Activated CD8-positive, alpha-beta T cell treated with anti-CD3 and anti-CD28 coated beads for 36 hours (primary cell): ENCODE data around the gene WBP11. TPM values are rescaled to one million over a fixed set of nuclear protein-coding genes. Genes with fewer than 3 reads are reported as not detected.

Source experiments
- ATAC-seq: fragments of 200-7000 bp; cut with Tn5 transposase; one replicate; pipeline ENCODE4 v1.10.0; 2021; ENCODE audit warnings: mild to moderate bottlenecking, moderate library complexity
- CTCF ChIA-PET: fragments of 350-600 bp; sonication (Branson Sonifier 250); formaldehyde crosslinking; loops from one replicate; lab custom pipeline; 2021; ENCODE audit warnings: antibody characterized with exemption; lab: Charles Lee
- POLR2A ChIA-PET: fragments of 350-600 bp; sonication (Branson Sonifier 250); formaldehyde crosslinking; loops from one replicate; lab custom pipeline; 2021; ENCODE audit warnings: antibody characterized with exemption; lab: Charles Lee
- DNase-seq: peaks from one replicate; pipeline ENCODE4 v3.0.0-alpha.2; 2020
- H3K27ac Mint-ChIP-seq: one replicate; pipeline ENCODE4 v1.8.0; 2021; ENCODE audit warnings: mild to moderate bottlenecking, mixed read lengths
- H3K27me3 Mint-ChIP-seq: one replicate; pipeline ENCODE4 v1.8.0; 2021; ENCODE audit warnings: mixed read lengths
- H3K36me3 Mint-ChIP-seq: one replicate; pipeline ENCODE4 v1.8.0; 2021; ENCODE audit warnings: low read depth, mixed read lengths
- H3K4me1 Mint-ChIP-seq: one replicate; pipeline ENCODE4 v1.8.0; 2021; ENCODE audit warnings: low read depth, mixed read lengths
- H3K4me3 Mint-ChIP-seq: one replicate; pipeline ENCODE4 v1.8.0; 2021; ENCODE audit warnings: mild to moderate bottlenecking, moderate library complexity, mixed read lengths
- H3K9me3 Mint-ChIP-seq: one replicate; pipeline ENCODE4 v1.8.0; 2021; ENCODE audit warnings: mixed read lengths
- intact Hi-C: fragments of 100-400 bp; cut with micrococcal nuclease; formaldehyde crosslinking; loops from one replicate; pipeline ENCODE4 v1.10.0; 2022
- total RNA-seq, 2 experiments: library from RNA; stranded (reverse); gene quantifications; one replicate each; pipeline ENCODE4 v1.2.3, GENCODE V29; 2021
- TF ChIP-seq, protein P1 (sequence below): fragments of 200-600 bp; IDR thresholded peaks from one replicate; pipeline ENCODE4 v1.8.0; 2022; ENCODE audit warnings: antibody characterized with exemption, mild to moderate bottlenecking

The WBP11 gene
- 100 to 1,000 TPM; 123 to 130 TPM for total RNA-seq

DNA sequence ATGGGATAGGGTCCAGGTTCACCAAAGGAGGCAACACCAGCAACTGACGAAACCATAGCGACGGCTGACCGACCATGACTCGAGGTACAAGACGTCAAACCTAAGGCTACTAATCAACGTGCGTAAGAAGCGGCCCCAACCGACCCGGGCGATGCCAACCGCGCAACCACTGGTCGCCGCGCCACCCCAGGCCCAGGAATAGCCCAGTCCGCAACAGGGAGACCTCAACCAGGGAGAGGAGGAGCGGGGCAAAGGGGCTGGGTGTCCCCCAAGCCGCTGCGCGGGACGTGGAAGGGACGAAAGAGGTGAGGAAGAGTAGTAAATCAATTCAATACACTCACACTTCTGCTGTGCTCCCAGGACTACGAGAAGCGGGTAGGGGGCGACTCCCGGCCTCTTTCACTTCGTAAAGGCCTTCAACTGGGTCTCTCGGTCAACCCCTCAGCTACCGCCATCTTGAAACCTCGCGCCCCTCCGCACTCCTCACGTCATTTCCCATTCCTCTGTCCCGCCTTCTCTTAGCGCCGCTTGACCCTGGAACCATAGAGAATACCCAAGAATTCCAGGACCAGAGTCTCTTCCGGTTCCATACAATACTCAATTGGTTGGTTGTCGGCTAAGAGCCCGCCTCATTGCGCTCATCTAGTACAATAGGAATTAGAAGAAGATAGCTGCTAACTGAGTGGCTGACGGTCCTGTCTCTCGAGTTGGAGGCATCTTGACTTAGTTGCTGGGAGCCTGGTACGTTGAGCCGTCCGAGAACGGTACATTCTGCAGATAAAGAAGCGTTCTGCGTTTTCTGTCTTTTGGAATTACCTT lies at the start of gene WBP11, which contains the start of gene C12orf60:
Gene WBP11, minus strand, starts transcription at position 468 of the 819 bp plus-strand sequence. CDS start 2,095 bp downstream, outside the sequence.
Gene C12orf60, plus strand, starts transcription at position 660 of the 819 bp plus-strand sequence. CDS start 19,266 bp downstream, outside the sequence.
- peaks cover 37% of the 10 kb centered on the region for H3K4me1 Mint-ChIP-seq
- no peaks in the 10 kb centered on the region for H3K9me3 Mint-ChIP-seq
- no peaks in the 10 kb centered on the region for H3K27me3 Mint-ChIP-seq
- POLR2A ChIA-PET, result interaction anchor here (1.2 to 3.0 kb wide), 8 partner anchors 10 to 156 kb away, joined by 3 to 33 read pairs (median 5); a partner anchor contains a TSS
- intact Hi-C loops, result no loop called here
- no peak within 1 kb of the TSS for H3K4me3 Mint-ChIP-seq
- peak; percentile 98 for ATAC-seq
- no peak within 1 kb of the TSS for H3K27ac Mint-ChIP-seq
- peak; percentile 94 for DNase-seq
- H3K36me3 Mint-ChIP-seq, result peaks cover 26% of the 10 kb centered on the region
- CTCF ChIA-PET, result interaction anchor here (0.9 to 3.4 kb wide), 8 partner anchors 13 to 418 kb away, joined by 3 to 18 read pairs (median 4); partner anchors contain the start of gene RERG
- TF ChIP-seq, protein P1, sequence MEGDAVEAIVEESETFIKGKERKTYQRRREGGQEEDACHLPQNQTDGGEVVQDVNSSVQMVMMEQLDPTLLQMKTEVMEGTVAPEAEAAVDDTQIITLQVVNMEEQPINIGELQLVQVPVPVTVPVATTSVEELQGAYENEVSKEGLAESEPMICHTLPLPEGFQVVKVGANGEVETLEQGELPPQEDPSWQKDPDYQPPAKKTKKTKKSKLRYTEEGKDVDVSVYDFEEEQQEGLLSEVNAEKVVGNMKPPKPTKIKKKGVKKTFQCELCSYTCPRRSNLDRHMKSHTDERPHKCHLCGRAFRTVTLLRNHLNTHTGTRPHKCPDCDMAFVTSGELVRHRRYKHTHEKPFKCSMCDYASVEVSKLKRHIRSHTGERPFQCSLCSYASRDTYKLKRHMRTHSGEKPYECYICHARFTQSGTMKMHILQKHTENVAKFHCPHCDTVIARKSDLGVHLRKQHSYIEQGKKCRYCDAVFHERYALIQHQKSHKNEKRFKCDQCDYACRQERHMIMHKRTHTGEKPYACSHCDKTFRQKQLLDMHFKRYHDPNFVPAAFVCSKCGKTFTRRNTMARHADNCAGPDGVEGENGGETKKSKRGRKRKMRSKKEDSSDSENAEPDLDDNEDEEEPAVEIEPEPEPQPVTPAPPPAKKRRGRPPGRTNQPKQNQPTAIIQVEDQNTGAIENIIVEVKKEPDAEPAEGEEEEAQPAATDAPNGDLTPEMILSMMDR, result no peak

DNA sequence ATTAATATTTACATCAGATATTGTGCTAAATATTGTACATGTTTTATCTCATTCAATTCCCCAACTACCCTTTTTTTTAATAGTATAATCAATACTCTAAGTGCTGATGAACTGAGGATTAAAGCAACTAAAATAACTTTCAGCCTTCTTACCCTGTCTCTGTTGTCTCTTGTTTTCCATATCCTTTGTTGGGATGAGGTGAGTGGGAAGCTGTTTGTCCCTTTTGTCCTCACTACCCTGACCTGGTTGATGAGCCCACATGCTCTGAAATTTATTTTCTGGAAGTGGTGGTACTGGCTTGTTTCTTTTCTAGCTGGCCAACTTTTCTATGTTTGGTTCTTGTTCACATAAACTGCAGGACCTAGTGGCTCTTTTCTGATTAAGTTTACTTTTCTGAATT lies 49.6 kb upstream of the WBP11 start:
- ChIA-PET CTCF (interaction anchor here (0.7 to 2.0 kb wide), 4 partner anchors 9 to 138 kb away, joined by 3 to 5 read pairs (median 4); no protein-coding TSS in a partner anchor), POLR2A (interaction anchor here (1.0 kb wide), 1 partner anchor 50 kb away, joined by 3 read pairs; no protein-coding TSS in a partner anchor)
- peaks cover 3% of the 10 kb centered on the region for H3K9me3 Mint-ChIP-seq
- ATAC-seq (no peak), DNase-seq (no peak)
- TF ChIP-seq, protein P1, result no peak
- no peak overlapping the region for H3K4me3 Mint-ChIP-seq
- no peak overlapping the region for H3K27ac Mint-ChIP-seq
- no peaks in the 10 kb centered on the region for H3K36me3 Mint-ChIP-seq
- H3K4me1 Mint-ChIP-seq, result no peaks in the 10 kb centered on the region
- intact Hi-C loops, result no loop called here
- H3K27me3 Mint-ChIP-seq, result no peaks in the 10 kb centered on the region

DNA sequence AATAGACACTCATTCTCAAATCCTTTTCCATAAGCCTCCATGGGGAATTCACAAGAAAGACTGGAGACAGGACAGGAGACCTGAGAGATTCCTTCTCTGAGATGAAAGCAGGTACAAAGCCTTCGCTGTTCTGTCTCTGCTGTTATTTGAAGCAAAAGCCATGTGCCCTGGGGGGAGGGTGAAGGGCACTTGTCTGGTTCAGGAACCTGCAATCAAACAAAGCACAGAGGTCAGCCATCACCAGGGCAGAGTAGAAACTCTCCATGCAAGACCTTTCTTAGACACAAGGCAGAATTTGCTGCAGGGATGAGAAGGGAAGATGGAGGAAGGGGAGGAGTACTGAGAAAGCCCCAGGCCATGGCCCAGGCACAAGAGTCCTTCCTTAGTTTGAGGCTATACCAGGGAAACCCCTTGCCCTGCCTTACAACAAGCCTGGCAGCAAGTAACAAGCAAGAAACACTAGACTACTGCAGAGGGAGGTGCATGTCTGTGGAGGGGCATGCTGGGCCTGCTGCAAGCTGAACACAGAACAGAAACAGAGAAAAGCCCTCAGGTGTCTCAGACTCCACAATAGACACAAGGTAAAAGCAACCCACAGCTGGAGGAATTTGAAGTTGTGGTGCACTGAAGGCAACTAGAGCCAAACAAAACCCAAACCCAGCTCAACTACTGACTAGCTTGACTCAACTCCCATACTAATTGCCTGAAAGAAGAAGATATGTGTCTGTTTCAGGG lies 47.8 kb upstream of the WBP11 start:
- no peak for ATAC-seq
- Mint-ChIP-seq H3K27me3 (no peaks in the 10 kb centered on the region), H3K9me3 (no peaks in the 10 kb centered on the region), H3K4me3 (no peak overlapping the region), H3K4me1 (peaks cover 3% of the 10 kb centered on the region), H3K36me3 (no peaks in the 10 kb centered on the region), H3K27ac (no peak overlapping the region)
- ChIA-PET CTCF (interaction anchor here (0.6 to 1.3 kb wide), 2 partner anchors 370 to 633 kb away, joined by 3 read pairs; partner anchors contain the start of gene RERG), POLR2A (no interaction called here)
- no peak for DNase-seq
- intact Hi-C loops, result no loop called here
- TF ChIP-seq, protein P1, result no peak

DNA sequence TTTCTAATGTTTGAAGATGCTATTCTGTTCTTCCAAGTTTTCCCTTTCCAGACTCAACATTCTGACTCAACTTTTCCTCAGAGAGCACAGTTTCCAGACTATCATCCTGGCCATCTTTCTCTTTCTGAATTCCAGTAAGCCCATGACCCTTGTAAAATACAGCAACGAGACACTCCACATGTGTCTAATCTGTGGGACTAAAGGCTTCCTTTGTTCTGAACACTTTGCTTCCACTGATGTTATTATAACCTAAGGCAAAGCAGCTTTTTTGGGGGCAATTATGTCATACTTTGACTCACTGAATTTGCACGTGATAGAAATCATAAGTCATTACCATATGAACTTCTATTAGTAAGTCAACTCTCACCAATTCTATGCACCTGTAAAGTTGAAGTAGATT lies 46.4 kb upstream of the WBP11 start:
- Mint-ChIP-seq H3K4me1 (peaks cover 12% of the 10 kb centered on the region), H3K27ac (no peak overlapping the region), H3K4me3 (no peak overlapping the region), H3K27me3 (no peaks in the 10 kb centered on the region), H3K9me3 (no peaks in the 10 kb centered on the region), H3K36me3 (no peaks in the 10 kb centered on the region)
- no peak for ATAC-seq
- ChIA-PET CTCF (interaction anchor here (1.2 to 5.5 kb wide), 3 partner anchors 12 to 372 kb away, joined by 3 to 95 read pairs (median 29); partner anchors contain the start of gene RERG), POLR2A (no interaction called here)
- DNase-seq, result no peak
- intact Hi-C loops, result loop anchor here (5.0 kb wide), 1 partner anchor 373 kb away; the partner anchor contains the start of gene RERG
- TF ChIP-seq, protein P1, result no peak
